HepG2 (cell line): ENCODE data around the gene TMEM141. TPM values are rescaled to one million over a fixed set of nuclear protein-coding genes. Genes with fewer than 3 reads are reported as not detected.

Source experiments
- BRD4 ChIP-seq: sonication (generic); formaldehyde crosslinking; IDR thresholded peaks from 2 replicates; pipeline ENCODE4 v1.4.0; 2020; ENCODE audit warnings: missing genetic modification reagents
- CBX5 ChIP-seq: sonication (generic); formaldehyde crosslinking; IDR thresholded peaks from 2 replicates; pipeline ENCODE4 v1.4.0; 2020; ENCODE audit warnings: missing genetic modification reagents, borderline replicate concordance
- NBN ChIP-seq: fragments of 450-650 bp; conservative IDR thresholded peaks from 2 replicates; pipeline ENCODE4 v1.6.1; 2017
- NONO ChIP-seq, 2 experiments: fragments of 450-650 bp in 1 of 2; sonication (generic) in 1 of 2; formaldehyde crosslinking in 1 of 2; IDR thresholded peaks in 1 of 2; conservative IDR thresholded peaks in 1 of 2; 2 replicates each; pipeline versions ENCODE4 v1.6.1 to v1.8.0; 2017 to 2022; ENCODE audit warnings: mild to moderate bottlenecking in 1 of 2, missing genetic modification reagents in 1 of 2, moderate library complexity in 1 of 2
- RFX3 ChIP-seq: IDR thresholded peaks from 2 replicates; pipeline ENCODE4 v1.6.1; 2016; ENCODE audit warnings: missing biosample characterization, missing genetic modification reagents
- ZNF569 ChIP-seq: sonication (generic); formaldehyde crosslinking; IDR thresholded peaks from 2 replicates; pipeline ENCODE4 v1.5.0; 2020; ENCODE audit warnings: mild to moderate bottlenecking, missing genetic modification reagents, moderate library complexity, borderline replicate concordance
- ZNF670 ChIP-seq: sonication (generic); formaldehyde crosslinking; IDR thresholded peaks from 2 replicates; pipeline ENCODE4 v1.8.0; 2022; ENCODE audit warnings: mild to moderate bottlenecking, missing genetic modification reagents, borderline replicate concordance
- ZNF674 ChIP-seq: sonication (generic); formaldehyde crosslinking; IDR thresholded peaks from 2 replicates; pipeline ENCODE4 v1.5.0; 2020; ENCODE audit warnings: low read depth, mild to moderate bottlenecking, missing genetic modification reagents
- polyA plus RNA-seq, 8 experiments: library from polyadenylated mRNA; depleted of rRNA in 3 of 8; stranded (reverse) in 7 of 8; unstranded in 1 of 8; fragments of >200 nt; fragmentation: Illumina TruSeq in 4 of 8; extraction: Trizol in 4 of 8; gene quantifications; 2 replicates each; pipeline versions ENCODE4 v1.2.1 to v1.2.3, GENCODE V29; 2011 to 2016; ENCODE audit warnings: low read depth in 4 of 8, missing spikeins in 1 of 8, mixed read lengths in 1 of 8; ENCODE audit not compliant: insufficient read depth in 1 of 8
- total RNA-seq, 5 experiments: library from RNA; depleted of rRNA; stranded (reverse); fragments of >200 nt; fragmentation: Illumina TruSeq; extraction: Trizol; gene quantifications; 2 replicates each; pipeline ENCODE4 v1.2.3, GENCODE V29; 2016; ENCODE audit warnings: low read depth in 1 of 5
- TF ChIP-seq, protein P1 (sequence below): sonication (generic); formaldehyde crosslinking; IDR thresholded peaks from 2 replicates; pipeline ENCODE4 v1.5.0; 2020; ENCODE audit warnings: mild to moderate bottlenecking, missing genetic modification reagents
- TF ChIP-seq, protein P2 (sequence below): fragments of 450-650 bp; IDR thresholded peaks from 2 replicates; pipeline ENCODE4 v1.6.1; 2016

The TMEM141 gene
- total and polyA plus RNA-seq, 2 of the 13 experiments (the other 11 are each of a cell fraction or from before 2014, with no cell fraction given), result 81.0 to 202 TPM

DNA sequence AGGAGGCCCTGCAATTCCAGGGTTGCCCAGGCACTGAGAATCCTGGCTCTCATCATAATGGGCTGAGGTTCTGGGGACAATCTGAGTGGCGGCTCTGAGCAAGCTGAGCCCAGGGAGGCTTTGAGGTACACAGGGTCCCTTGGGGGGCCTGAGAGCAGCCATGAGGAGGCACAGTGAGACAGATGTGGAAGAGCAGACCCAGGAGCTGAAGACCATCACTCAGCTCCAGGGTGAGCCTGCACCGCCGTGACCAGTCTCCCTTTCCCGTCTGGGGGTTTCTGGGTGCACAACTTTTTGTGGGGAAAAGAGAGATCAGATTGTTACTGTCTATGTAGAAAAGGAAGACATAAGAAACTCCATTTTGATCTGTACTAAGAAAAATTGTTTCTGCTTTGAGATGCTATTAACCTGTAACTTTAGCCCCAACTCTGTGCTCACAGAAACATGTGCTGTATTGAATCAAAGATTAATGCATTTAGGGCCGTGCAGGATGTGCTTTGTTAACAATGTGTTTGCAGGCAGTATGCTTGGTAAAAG, 5.2 kb downstream of the TMEM141 start, which contains the start of gene CCDC183 (continued):
- TF ChIP-seq, protein P1, sequence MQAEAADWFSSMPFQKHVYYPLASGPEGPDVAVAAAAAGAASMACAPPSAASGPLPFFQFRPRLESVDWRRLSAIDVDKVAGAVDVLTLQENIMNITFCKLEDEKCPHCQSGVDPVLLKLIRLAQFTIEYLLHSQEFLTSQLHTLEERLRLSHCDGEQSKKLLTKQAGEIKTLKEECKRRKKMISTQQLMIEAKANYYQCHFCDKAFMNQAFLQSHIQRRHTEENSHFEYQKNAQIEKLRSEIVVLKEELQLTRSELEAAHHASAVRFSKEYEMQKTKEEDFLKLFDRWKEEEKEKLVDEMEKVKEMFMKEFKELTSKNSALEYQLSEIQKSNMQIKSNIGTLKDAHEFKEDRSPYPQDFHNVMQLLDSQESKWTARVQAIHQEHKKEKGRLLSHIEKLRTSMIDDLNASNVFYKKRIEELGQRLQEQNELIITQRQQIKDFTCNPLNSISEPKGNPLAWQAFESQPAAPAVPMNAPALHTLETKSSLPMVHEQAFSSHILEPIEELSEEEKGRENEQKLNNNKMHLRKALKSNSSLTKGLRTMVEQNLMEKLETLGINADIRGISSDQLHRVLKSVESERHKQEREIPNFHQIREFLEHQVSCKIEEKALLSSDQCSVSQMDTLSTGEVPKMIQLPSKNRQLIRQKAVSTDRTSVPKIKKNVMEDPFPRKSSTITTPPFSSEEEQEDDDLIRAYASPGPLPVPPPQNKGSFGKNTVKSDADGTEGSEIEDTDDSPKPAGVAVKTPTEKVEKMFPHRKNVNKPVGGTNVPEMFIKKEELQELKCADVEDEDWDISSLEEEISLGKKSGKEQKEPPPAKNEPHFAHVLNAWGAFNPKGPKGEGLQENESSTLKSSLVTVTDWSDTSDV (CRISPR knock-in tag), result no peak
- TF ChIP-seq RFX3 (CRISPR knock-in tag) (no peak), ZNF674 (CRISPR knock-in tag) (no peak), CBX5 (no peak), ZNF569 (CRISPR knock-in tag) (no peak; the same call in 1 of the 2 replicates), NBN (no peak), BRD4 (CRISPR knock-in tag) (no peak), ZNF670 (no peak), NONO (IDR thresholded peaks at IDR 0.05) (no peak), NONO (CRISPR knock-in tag; conservative IDR thresholded peaks at IDR 0.05) (no peak)
- TF ChIP-seq, protein P2, sequence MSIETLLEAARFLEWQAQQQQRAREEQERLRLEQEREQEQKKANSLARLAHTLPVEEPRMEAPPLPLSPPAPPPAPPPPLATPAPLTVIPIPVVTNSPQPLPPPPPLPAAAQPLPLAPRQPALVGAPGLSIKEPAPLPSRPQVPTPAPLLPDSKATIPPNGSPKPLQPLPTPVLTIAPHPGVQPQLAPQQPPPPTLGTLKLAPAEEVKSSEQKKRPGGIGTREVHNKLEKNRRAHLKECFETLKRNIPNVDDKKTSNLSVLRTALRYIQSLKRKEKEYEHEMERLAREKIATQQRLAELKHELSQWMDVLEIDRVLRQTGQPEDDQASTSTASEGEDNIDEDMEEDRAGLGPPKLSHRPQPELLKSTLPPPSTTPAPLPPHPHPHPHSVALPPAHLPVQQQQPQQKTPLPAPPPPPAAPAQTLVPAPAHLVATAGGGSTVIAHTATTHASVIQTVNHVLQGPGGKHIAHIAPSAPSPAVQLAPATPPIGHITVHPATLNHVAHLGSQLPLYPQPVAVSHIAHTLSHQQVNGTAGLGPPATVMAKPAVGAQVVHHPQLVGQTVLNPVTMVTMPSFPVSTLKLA, result no peak
